ENCODE measurements around the gene WDFY3. TPM values are rescaled to one million over a fixed set of nuclear protein-coding genes. Genes with fewer than 3 reads are reported as not detected.

The WDFY3 gene
- total and polyA plus RNA-seq, 2 of the 13 experiments (the other 11 are each of a cell fraction or from before 2014, with no cell fraction given): 16.7 to 24.5 TPM

DNA sequence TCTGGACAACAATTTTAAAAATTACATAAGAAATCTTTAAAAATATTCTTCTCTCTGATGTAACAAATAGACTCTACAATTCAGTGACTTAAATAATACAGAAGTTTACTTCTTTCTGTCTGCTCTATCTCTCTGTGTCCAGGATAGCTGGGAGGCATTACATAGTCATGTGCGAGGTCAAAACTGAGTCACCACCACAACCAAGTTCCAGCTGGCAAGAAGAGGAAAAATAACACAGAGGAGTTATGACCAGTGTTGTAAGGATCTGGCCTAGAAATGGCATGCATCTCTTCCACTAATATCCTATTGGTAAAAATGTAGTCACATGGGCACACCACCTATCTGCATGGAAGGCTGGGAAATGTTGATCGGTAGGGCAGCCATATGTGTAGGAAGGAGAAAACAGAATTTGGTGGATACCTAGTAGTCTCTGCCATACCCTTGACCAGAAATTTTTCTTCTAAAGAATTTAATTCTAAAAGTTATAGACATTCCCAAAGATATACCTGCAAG is 39.4 kb upstream of the WDFY3 start (continued):
- TF ChIP-seq ZIK1 (CRISPR knock-in tag; IDR thresholded peaks at IDR 0.05; ENCODE audit: borderline replicate concordance, low read depth) (no peak), MTA1 (CRISPR knock-in tag; IDR thresholded peaks at IDR 0.05; ENCODE audit: borderline replicate concordance) (no peak), RAD51 (IDR thresholded peaks at IDR 0.05; ENCODE audit: borderline replicate concordance) (no peak), ZNF354B (CRISPR knock-in tag; IDR thresholded peaks at IDR 0.05) (no peak)

DNA sequence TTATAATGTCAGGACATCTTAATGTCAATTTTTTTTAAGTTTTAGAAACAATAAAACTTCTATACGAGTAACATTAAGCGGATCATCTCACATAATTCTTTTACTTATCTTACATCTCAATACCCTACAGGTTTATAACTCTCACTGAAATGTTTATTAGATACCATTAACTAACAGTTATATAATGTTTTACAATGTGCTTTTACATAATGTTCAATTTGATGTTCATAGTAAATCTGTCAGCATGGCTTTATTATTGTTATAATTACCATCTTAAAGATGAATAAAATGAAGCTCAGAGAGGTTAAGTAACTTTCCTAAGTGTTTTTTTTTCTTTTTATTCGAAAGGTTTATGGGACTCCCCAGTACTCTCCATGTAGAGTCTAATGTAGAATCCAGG is 33.9 kb upstream of the WDFY3 start:
- Histone ChIP-seq H3K4me3 (replicated peaks in 1 of 3; ENCODE audit: insufficient read depth in 1 of 3, low read depth in 2 of 3, low read length in 3 of 3) (no peak overlapping the region), H2AFZ (ENCODE audit: low read length) (no peak overlapping the region), H3K9me3 (ENCODE audit: low read length) (no peaks in the 10 kb centered on the region), H4K20me1 (ENCODE audit: insufficient read depth, low read length) (no peaks in the 10 kb centered on the region), H3K9ac (ENCODE audit: insufficient read depth, low read depth, low read length) (no peak overlapping the region), H3K4me1 (ENCODE audit: insufficient read depth, low read length) (no peaks in the 10 kb centered on the region), H3K27me3 (ENCODE audit: control insufficient read depth in 1 of 2, insufficient read depth in 2 of 2, low read length in 2 of 2) (no peaks in the 10 kb centered on the region), H3K79me2 (ENCODE audit: insufficient read depth, low read length) (no peaks in the 10 kb centered on the region), H3K36me3 (replicated peaks in 1 of 2; ENCODE audit: control insufficient read depth in 1 of 2, insufficient read depth in 2 of 2, low read length in 2 of 2) (no peaks in the 10 kb centered on the region), H3K4me2 (ENCODE audit: low read depth, low read length) (no peak overlapping the region), H3K27ac (ENCODE audit: extremely low read length, insufficient read depth, low read length) (no peak overlapping the region)
- intact Hi-C loops (cut with micrococcal nuclease; ENCODE audit: unreplicated experiment): no loop called here
- WGBS (ENCODE audit: low lambda C conversion rate): 64% methylated on average over 3 of the region's 3 CpGs
- no TSS peak for BruUV-seq (replicated peaks)
- FAIRE-seq (no peak), ATAC-seq (no peak), DNase-seq (ENCODE audit: low spot score) (no peak)
- TF ChIP-seq, protein P1, sequence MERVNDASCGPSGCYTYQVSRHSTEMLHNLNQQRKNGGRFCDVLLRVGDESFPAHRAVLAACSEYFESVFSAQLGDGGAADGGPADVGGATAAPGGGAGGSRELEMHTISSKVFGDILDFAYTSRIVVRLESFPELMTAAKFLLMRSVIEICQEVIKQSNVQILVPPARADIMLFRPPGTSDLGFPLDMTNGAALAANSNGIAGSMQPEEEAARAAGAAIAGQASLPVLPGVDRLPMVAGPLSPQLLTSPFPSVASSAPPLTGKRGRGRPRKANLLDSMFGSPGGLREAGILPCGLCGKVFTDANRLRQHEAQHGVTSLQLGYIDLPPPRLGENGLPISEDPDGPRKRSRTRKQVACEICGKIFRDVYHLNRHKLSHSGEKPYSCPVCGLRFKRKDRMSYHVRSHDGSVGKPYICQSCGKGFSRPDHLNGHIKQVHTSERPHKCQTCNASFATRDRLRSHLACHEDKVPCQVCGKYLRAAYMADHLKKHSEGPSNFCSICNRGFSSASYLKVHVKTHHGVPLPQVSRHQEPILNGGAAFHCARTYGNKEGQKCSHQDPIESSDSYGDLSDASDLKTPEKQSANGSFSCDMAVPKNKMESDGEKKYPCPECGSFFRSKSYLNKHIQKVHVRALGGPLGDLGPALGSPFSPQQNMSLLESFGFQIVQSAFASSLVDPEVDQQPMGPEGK (CRISPR knock-in tag; IDR thresholded peaks at IDR 0.05): no peak
- no peak for TF ChIP-seq TOPORS (CRISPR knock-in tag; IDR thresholded peaks at IDR 0.05)
- TF ChIP-seq AGO2 (optimal IDR thresholded peaks at IDR 0.05; ENCODE audit: low read depth, low read length): no peak
- TF ChIP-seq, protein P2, sequence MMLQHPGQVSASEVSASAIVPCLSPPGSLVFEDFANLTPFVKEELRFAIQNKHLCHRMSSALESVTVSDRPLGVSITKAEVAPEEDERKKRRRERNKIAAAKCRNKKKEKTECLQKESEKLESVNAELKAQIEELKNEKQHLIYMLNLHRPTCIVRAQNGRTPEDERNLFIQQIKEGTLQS (CRISPR knock-in tag; IDR thresholded peaks at IDR 0.05): no peak
- TF ChIP-seq ZNF441 (CRISPR knock-in tag; IDR thresholded peaks at IDR 0.05; ENCODE audit: borderline replicate concordance): no peak
- no peak for TF ChIP-seq KLF15 (CRISPR knock-in tag; IDR thresholded peaks at IDR 0.05; ENCODE audit: borderline replicate concordance)
- TF ChIP-seq LCORL (IDR thresholded peaks at IDR 0.05): no peak
- TF ChIP-seq LCORL (CRISPR knock-in tag; IDR thresholded peaks at IDR 0.05): no peak
- no peak for TF ChIP-seq CENPT (CRISPR knock-in tag; IDR thresholded peaks at IDR 0.05; ENCODE audit: low read depth)
- no peak for TF ChIP-seq SNRNP70 (IDR thresholded peaks at IDR 0.05; ENCODE audit: low read depth, low read length)
- TF ChIP-seq ZSCAN30 (CRISPR knock-in tag; IDR thresholded peaks at IDR 0.05): no peak
- no peak for TF ChIP-seq SP4 (CRISPR knock-in tag; IDR thresholded peaks at IDR 0.05)
- TF ChIP-seq SOX13 (IDR thresholded peaks at IDR 0.05): no peak
- TF ChIP-seq SOX13 (CRISPR knock-in tag; conservative IDR thresholded peaks at IDR 0.05 in 1 of 2, IDR thresholded peaks at IDR 0.05 in 1 of 2): no peak
- no peak for TF ChIP-seq KDM2A (CRISPR knock-in tag; IDR thresholded peaks at IDR 0.05; ENCODE audit: borderline replicate concordance, low read depth)
- TF ChIP-seq, protein P3, sequence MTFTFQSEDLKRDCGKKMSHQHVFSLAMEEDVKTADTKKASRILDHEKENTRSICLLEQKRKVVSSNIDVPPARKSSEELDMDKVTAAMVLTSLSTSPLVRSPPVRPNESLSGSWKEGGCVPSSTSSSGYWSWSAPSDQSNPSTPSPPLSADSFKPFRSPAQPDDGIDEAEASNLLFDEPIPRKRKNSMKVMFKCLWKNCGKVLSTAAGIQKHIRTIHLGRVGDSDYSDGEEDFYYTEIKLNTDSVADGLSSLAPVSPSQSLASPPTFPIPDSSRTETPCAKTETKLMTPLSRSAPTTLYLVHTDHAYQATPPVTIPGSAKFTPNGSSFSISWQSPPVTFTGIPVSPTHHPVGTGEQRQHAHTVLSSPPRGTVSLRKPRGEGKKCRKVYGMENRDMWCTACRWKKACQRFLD (CRISPR knock-in tag; IDR thresholded peaks at IDR 0.05; ENCODE audit: borderline replicate concordance): no peak
- TF ChIP-seq ZNF547 (CRISPR knock-in tag; IDR thresholded peaks at IDR 0.05): no peak
- TF ChIP-seq ZNF772 (CRISPR knock-in tag; IDR thresholded peaks at IDR 0.05): no peak
- ChIA-PET CTCF (ENCODE audit: low intra/inter-chr PET ratio, low total read pairs) (no interaction called here), POLR2A (no interaction called here)
- in situ Hi-C loops (cut with HindIII; ENCODE audit: extremely low pct_ligation_motif_present, low pct_unique_long_range_greater_than_20kb): no loop called here
